HG03521 (cell line): ENCODE measurements around the gene FBXL20.
A peak's percentile ranks its signal among the peaks of the same experiment; 100 is the strongest.
"Not testable (repeated sequence)": the region's sequence is repeated elsewhere in the genome, so short reads cannot be mapped to it uniquely, and the experiment has no call there.

Experiments
- ATAC-seq: cut with Tn5 transposase; IDR thresholded peaks from one replicate; pipeline ENCODE4 v1.9.1; 2021; ENCODE audit warnings: mild to moderate bottlenecking, moderate library complexity; ENCODE audit not compliant: unreplicated experiment

Gene FBXL20

GRCh38 chr17:39401412-39402243, at the start of gene FBXL20:
FBXL20 (minus strand) TSS chr17:39401626; CDS start chr17:39401402, 224 bp downstream.
- peak; percentile 68 for ATAC-seq

GRCh38 chr17:39450847-39451581, 49.6 kb upstream of the FBXL20 start, which contains the start of gene MED1:
MED1 (minus strand) TSS chr17:39451263; CDS start chr17:39451062, 201 bp downstream.
- ATAC-seq: peak; percentile 92

GRCh38 chr17:39450051-39450450, 48.6 kb upstream of the FBXL20 start:
- ATAC-seq: no peak

DNA sequence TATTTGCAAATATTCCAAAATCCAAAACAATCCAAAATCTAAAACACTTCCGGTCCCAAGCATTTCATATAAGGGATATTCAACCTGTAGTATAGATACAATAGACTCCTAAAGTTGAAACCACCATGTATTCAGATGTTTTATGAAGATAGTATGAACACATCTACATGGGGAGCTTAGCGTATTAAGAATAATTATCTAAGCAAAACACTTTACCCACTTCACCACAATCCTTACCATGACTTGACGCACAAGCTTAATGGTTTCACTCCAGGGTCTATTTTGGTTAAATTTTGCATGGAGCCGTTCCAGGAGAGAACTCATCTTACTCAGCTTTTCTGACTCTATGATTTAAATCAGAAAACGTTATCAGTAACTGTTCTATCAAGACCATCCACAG, 46.1 kb upstream of the FBXL20 start:
- ATAC-seq: no peak

DNA sequence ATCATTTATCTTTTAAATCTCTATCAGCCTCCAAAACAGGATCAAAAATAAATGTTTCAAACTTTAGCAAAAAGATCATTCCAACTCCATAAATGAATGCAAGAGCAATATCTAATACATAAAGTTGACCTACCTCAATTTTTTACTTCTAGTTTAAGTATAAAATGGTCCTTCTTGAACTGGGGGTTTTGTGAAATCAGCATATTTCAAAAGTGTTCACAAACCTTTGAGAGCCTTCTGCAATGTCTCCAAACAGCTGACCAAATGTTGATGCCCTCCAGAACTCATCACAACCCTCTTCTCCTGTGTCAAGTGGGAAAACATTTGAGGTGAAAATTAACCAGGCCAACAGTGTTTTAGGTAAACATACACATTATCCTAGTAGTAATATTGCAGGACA, 41.9 kb upstream of the FBXL20 start:
- ATAC-seq: no peak

- ATAC-seq: not testable (repeated sequence)
Observed at GRCh38 chr17:39439868-39440267, 38.4 kb upstream of the FBXL20 start.

DNA sequence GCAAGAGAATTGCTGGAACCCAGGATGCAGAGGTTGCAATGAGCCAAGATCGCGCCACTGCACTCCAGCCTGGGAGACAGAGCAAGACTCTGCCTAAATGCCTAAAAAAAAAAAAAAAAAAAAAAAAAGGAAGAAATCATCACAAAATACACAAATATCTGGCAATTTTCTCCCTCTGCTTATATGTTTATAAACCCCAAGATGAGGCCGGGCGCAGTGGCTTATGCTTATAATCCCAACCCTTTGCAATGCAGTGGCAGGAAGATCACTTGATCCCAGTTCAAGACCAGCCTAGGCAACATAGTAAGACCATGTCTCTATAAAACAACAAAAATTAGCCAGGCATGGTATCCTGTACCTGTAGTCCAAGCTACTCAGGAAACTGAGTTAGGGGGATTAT, 28.2 kb upstream of the FBXL20 start:
- no peak for ATAC-seq

- no peak for ATAC-seq
Observed at GRCh38 chr17:39416141-39416540, 14.7 kb upstream of the FBXL20 start.

DNA sequence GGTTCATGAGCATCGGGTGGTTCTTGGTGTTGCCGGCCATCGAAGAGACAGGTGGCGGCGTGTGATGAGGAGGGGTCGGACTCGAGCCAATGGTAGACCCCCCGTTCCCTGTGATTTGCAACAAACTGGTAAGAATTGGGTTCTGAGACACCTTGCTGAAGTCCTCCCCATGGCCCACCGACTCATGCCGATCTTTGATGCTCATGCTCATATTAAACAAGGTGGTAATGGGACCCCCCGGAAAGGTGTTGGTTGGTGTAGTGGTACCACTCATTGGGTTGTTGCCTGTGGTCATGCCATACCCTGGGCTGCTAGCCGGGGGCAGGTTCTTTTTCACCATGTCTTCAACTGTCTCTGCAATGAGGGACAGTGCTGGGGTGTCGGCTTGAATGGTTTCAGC, 8.9 kb upstream of the FBXL20 start:
- ATAC-seq: no peak

DNA sequence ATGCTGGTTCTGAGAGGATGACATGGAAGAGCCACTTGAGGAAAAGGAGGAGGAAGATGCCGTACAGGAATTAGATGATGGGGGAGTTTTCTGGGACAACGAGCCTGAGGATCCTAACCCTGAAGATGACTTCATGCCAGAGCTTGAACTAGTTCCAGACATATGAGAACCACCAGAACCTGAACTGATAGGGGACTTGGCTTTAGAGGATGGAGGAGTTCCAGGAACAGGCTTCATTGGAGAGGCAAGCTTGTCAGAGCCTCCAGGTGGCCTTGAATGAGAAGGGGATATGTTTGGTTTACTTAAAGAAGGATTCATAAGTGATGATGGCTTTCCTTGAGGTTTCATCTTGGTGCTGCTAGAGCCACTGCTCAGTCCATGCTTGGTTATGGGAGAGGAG, 6.9 kb upstream of the FBXL20 start:
- no peak for ATAC-seq

- ATAC-seq: no peak
Observed at GRCh38 chr17:39406951-39407350, 5.5 kb upstream of the FBXL20 start.

DNA sequence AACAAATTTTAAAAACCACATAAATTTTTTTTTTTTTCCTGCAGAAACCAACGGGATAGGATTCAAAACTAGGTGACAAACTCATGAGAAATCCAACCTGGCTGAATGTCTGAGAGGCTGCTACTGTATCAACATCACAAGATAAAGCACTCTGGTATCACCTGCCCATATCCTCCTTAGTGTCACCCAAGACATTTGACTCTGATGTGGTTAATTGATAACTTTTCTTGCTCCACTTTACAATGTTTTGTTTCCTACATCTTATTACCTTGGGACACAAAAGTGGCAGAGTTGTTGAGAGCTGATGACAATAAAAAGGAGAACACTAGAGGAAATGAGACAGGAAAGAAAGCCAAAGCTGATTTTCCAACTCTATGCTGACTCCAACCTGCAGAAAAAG, 4.0 kb upstream of the FBXL20 start:
- no peak for ATAC-seq

DNA sequence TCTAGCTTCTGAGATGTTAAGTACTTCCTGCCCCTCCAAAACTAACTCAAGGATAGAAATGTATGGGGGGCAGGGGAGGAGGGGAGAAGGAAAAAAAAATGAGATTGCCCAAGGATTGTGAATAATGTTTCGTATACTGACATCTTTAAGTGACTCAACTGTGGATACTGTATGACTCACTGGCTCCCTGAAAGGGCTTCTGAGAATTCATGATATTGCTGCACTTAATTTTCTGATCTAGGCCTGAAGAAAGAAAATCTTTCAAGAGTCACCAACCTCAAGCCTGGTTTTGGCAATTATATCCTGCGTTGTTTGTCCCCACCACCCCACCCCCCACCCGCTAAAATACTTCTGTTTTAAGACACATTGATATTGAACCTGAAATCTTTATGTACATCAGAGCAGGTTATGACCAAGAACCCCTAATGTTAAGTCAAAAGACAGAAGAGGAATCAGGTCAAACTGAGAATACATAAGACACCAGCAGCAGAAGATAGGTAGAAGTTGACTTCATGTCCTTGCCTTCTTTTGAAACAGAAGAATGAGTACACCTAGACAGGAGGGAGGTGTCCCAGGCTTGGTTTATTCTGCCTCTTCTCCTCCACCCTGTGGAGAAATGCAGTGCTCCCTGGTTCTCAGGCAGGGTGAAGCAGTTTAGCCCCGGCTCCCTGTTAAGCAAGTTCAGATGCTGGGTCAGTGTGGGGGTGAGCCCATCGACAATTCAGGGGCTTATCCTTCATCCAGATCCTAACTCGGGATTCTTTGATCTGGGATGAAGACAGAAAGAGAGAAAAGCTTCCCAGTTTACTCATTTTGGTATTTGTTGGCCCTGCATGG, 3.3 kb upstream of the FBXL20 start:
- ATAC-seq: no peak

GRCh38 chr17:39402890-39403605, 1.6 kb upstream of the FBXL20 start:
- no peak for ATAC-seq

GRCh38 chr17:39402244-39402889, 941 bp upstream of the FBXL20 start:
- peak; percentile 43 for ATAC-seq

- ATAC-seq: peak; percentile 4
Observed at GRCh38 chr17:39400547-39401411, 647 bp downstream of the FBXL20 start.

GRCh38 chr17:39399791-39400190, 1.6 kb downstream of the FBXL20 start:
- no peak for ATAC-seq

DNA sequence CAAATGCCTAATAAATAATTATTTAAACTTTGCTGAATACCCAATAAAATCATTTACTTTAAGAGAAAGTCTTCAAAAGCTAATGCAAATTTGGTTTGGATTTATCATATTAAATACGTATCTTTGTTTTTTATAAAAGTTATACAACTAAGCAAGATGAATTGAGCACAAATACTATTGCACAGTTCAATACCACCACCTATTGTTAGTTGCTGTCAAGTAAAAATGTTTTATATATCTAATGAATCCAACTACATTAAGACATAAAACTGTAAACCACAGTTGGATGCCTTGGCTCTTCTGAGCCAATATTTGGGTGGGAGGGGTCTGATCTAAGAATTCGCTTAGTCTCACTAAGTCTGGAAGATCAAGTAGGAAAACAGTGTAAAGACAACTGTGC, 7.7 kb downstream of the FBXL20 start:
- ATAC-seq: no peak

- ATAC-seq: no peak
Observed at GRCh38 chr17:39391448-39391847, 10.0 kb downstream of the FBXL20 start.
